ENCODE measurements around the gene ENDOV.

ENDOV gene

GRCh38 chr17:80455336-80455710 lies 40.4 kb downstream of the ENDOV start:
- H3K27me3 ChIP-seq (replicated peaks; ENCODE audit: control insufficient read depth, insufficient read depth, low read length): peaks cover 1% of the 10 kb centered on the region; the same call in 1 of the 2 replicates
- H3K36me3 ChIP-seq (ENCODE audit: control insufficient read depth, insufficient read depth, low read length): no peaks in the 10 kb centered on the region
- TF ChIP-seq CTCF (IDR thresholded peaks at IDR 0.05; ENCODE audit: insufficient read depth, low read length, poor library complexity, severe bottlenecking): no peak
- peak overlapping the region; percentile 86 for H3K4me3 ChIP-seq (replicated peaks; ENCODE audit: low read depth, low read length)
- DNase-seq (ENCODE audit: extremely low read depth, insufficient read length): no peak

GRCh38 chr17:80455784-80456183 lies 40.8 kb downstream of the ENDOV start:
- Histone ChIP-seq H3K4me3 (replicated peaks; ENCODE audit: low read depth, low read length) (peak overlapping the region; percentile 86), H3K27me3 (replicated peaks; ENCODE audit: control insufficient read depth, insufficient read depth, low read length) (peaks cover 1% of the 10 kb centered on the region), H3K36me3 (ENCODE audit: control insufficient read depth, insufficient read depth, low read length) (no peaks in the 10 kb centered on the region)
- no peak for TF ChIP-seq CTCF (IDR thresholded peaks at IDR 0.05; ENCODE audit: insufficient read depth, low read length, poor library complexity, severe bottlenecking)
- no peak for DNase-seq (ENCODE audit: extremely low read depth, insufficient read length)

- no peak overlapping the region for H3K4me3 ChIP-seq (replicated peaks; ENCODE audit: low read depth, low read length)
- no peak for TF ChIP-seq CTCF (IDR thresholded peaks at IDR 0.05; ENCODE audit: insufficient read depth, low read length, poor library complexity, severe bottlenecking)
- no peaks in the 10 kb centered on the region for H3K36me3 ChIP-seq (ENCODE audit: control insufficient read depth, insufficient read depth, low read length)
- peaks cover 1% of the 10 kb centered on the region for H3K27me3 ChIP-seq (replicated peaks; ENCODE audit: control insufficient read depth, insufficient read depth, low read length)
- no peak for DNase-seq (ENCODE audit: extremely low read depth, insufficient read length)
Observed at GRCh38 chr17:80456465-80457235, 41.7 kb downstream of the ENDOV start.

- no peaks in the 10 kb centered on the region for H3K36me3 ChIP-seq (ENCODE audit: control insufficient read depth, insufficient read depth, low read length)
- peaks cover 1% of the 10 kb centered on the region for H3K27me3 ChIP-seq (replicated peaks; ENCODE audit: control insufficient read depth, insufficient read depth, low read length)
- no peak for DNase-seq (ENCODE audit: extremely low read depth, insufficient read length)
- no peak for TF ChIP-seq CTCF (IDR thresholded peaks at IDR 0.05; ENCODE audit: insufficient read depth, low read length, poor library complexity, severe bottlenecking)
- H3K4me3 ChIP-seq (replicated peaks; ENCODE audit: low read depth, low read length): no peak overlapping the region
Observed at GRCh38 chr17:80457236-80457856, 42.4 kb downstream of the ENDOV start.

GRCh38 chr17:80458016-80458415 lies 43.0 kb downstream of the ENDOV start:
- no peak for TF ChIP-seq CTCF (IDR thresholded peaks at IDR 0.05; ENCODE audit: insufficient read depth, low read length, poor library complexity, severe bottlenecking)
- Histone ChIP-seq H3K27me3 (replicated peaks; ENCODE audit: control insufficient read depth, insufficient read depth, low read length) (peaks cover 1% of the 10 kb centered on the region), H3K4me3 (replicated peaks; ENCODE audit: low read depth, low read length) (no peak overlapping the region), H3K36me3 (ENCODE audit: control insufficient read depth, insufficient read depth, low read length) (no peaks in the 10 kb centered on the region)
- no peak for DNase-seq (ENCODE audit: extremely low read depth, insufficient read length)

All from GM06990 (cell line).